Esophagus muscularis mucosa (tissue), 4 donors: ENCODE measurements around the gene C5orf52. TPM values are rescaled to one million over a fixed set of nuclear protein-coding genes. Genes with fewer than 3 reads are reported as not detected.

Experiments
- DNase-seq: peaks from one replicate; pipeline ENCODE4 v3.0.0-alpha.2; 2017; ENCODE audit errors: extremely low spot score
- H3K27ac ChIP-seq, 4 donors: fragments of 200-600 bp; sonication (generic); replicated peaks in 1 of 4; 1 replicate in 3 of 4; 2 replicates in 1 of 4; pipeline ENCODE4 v1.5.1; 2016 to 2019; ENCODE audit warnings: mild to moderate bottlenecking in 1 of 4
- H3K27me3 ChIP-seq, 4 donors: fragments of 200-600 bp; sonication (generic); one replicate each; pipeline versions ENCODE4 v1.5.1 to v1.6.0; 2016 to 2019
- H3K36me3 ChIP-seq, 4 donors: fragments of 200-600 bp; sonication (generic); one replicate each; pipeline ENCODE4 v1.5.1; 2016 to 2019
- H3K4me1 ChIP-seq, 4 donors: fragments of 200-600 bp; sonication (generic); one replicate each; pipeline ENCODE4 v1.5.1; 2016 to 2019
- H3K4me3 ChIP-seq, 4 donors: fragments of 200-600 bp; sonication (generic); 1 replicate in 2 of 4; 2 replicates in 2 of 4; pipeline ENCODE4 v1.5.1; 2016 to 2019; ENCODE audit warnings: mild to moderate bottlenecking in 4 of 4, moderate library complexity in 1 of 4
- H3K9me3 ChIP-seq, 4 donors: fragments of 200-600 bp; sonication (generic); 1 replicate in 3 of 4; 2 replicates in 1 of 4; pipeline ENCODE4 v1.5.1; 2016 to 2019
- EP300 ChIP-seq: sonication (generic); formaldehyde crosslinking; IDR thresholded peaks from one replicate; pipeline ENCODE4 v1.6.1; 2017; ENCODE audit warnings: antibody characterized with exemption
- POLR2A ChIP-seq: fragments of 450-650 bp; IDR thresholded peaks from one replicate; pipeline ENCODE4 v1.6.1; 2017; ENCODE audit warnings: antibody characterized with exemption, moderate library complexity, mild to moderate bottlenecking, low read depth
- POLR2AphosphoS5 ChIP-seq, 2 donors: sonication (generic); formaldehyde crosslinking; IDR thresholded peaks; one replicate each; pipeline ENCODE4 v1.6.1; 2017; ENCODE audit warnings: antibody characterized with exemption in 2 of 2
- WGBS: methylation state at CpG from one replicate; pipeline ENCODE4 v1.1.5; 2018; 5-methylcytosine and 5-hydroxymethylcytosine counted together
- intact Hi-C: fragments of 100-400 bp; cut with DNase I; formaldehyde crosslinking; loops from one replicate; pipeline ENCODE4 v1.15.1; 2023
- total RNA-seq, 4 donors: library from RNA; depleted of rRNA; stranded (reverse); fragments of >200 nt; gene quantifications; one replicate each; pipeline versions ENCODE4 v1.1.0 to v1.2.1, GENCODE V29; 2016
- TF ChIP-seq, protein P1 (sequence below), 3 experiments: fragments of 200-600 bp in 2 of 3; fragments of 450-650 bp in 1 of 3; sonication (generic) in 2 of 3; IDR thresholded peaks; one replicate each; pipeline ENCODE4 v1.5.1; 2017 to 2019; ENCODE audit warnings: antibody characterized with exemption in 3 of 3, mild to moderate bottlenecking in 2 of 3, moderate library complexity in 1 of 3

The C5orf52 gene
- total RNA-seq, 4 donors from 2014 or later, result not detected

DNA sequence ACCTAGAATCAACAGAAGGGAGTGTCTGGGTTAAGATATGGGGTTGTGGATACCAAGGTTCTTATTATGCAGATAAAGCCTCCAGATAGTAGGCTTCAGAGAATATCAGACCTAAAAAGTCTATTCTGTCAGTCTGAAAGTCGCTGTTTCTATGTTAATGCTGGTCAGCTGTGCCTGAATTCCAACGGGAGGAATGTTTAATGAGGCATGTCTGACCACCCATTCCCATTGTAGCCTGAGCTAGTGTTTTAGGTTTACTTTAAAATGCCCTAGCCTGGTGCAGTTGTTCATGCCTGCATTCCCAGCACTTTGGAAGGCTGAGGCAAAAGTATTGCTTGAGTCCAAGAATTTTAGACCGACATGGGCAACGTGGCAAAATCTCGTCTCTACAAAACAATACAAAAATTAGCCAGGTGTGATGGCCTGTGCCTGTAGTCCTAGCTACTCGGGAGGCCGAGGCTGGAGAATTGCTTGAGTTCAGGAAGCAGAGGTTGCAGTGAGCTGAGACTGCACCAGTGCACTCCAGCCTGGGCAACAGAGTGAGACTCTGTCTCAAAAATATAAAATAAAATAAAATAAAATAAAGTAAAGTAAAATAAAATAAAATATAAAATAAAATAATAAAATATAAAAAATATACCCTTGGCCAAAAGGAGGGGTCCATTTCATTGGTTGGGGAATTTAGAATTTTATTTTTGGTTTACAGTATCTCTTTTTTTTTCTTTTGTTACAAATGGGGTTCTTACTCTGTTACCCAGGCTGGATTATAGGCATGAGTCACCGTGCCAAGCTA, 11.3 kb upstream of the C5orf52 start:
- Histone ChIP-seq H3K27ac (no peak overlapping the region), H3K27me3 (no peaks in the 10 kb centered on the region), H3K4me3 (no peak overlapping the region), H3K36me3 (no peaks in the 10 kb centered on the region), H3K4me1 (no peaks in the 10 kb centered on the region), H3K9me3 (peaks cover 0 to 7% (median 2%) of the 10 kb centered on the region in 4 donors)
- no peak for TF ChIP-seq EP300
- no peak for TF ChIP-seq POLR2AphosphoS5 (IDR thresholded peaks at IDR 0.05)
- TF ChIP-seq, protein P1, sequence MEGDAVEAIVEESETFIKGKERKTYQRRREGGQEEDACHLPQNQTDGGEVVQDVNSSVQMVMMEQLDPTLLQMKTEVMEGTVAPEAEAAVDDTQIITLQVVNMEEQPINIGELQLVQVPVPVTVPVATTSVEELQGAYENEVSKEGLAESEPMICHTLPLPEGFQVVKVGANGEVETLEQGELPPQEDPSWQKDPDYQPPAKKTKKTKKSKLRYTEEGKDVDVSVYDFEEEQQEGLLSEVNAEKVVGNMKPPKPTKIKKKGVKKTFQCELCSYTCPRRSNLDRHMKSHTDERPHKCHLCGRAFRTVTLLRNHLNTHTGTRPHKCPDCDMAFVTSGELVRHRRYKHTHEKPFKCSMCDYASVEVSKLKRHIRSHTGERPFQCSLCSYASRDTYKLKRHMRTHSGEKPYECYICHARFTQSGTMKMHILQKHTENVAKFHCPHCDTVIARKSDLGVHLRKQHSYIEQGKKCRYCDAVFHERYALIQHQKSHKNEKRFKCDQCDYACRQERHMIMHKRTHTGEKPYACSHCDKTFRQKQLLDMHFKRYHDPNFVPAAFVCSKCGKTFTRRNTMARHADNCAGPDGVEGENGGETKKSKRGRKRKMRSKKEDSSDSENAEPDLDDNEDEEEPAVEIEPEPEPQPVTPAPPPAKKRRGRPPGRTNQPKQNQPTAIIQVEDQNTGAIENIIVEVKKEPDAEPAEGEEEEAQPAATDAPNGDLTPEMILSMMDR (IDR thresholded peaks at IDR 0.05), result no peak
- TF ChIP-seq POLR2A, result no peak
- WGBS, result 81% methylated on average over 8 of the region's 8 CpGs
- DNase-seq, result peak; percentile 26
- intact Hi-C loops, result loop anchor here (10.0 kb wide), 1 partner anchor 75 kb away; no protein-coding TSS in a partner anchor

DNA sequence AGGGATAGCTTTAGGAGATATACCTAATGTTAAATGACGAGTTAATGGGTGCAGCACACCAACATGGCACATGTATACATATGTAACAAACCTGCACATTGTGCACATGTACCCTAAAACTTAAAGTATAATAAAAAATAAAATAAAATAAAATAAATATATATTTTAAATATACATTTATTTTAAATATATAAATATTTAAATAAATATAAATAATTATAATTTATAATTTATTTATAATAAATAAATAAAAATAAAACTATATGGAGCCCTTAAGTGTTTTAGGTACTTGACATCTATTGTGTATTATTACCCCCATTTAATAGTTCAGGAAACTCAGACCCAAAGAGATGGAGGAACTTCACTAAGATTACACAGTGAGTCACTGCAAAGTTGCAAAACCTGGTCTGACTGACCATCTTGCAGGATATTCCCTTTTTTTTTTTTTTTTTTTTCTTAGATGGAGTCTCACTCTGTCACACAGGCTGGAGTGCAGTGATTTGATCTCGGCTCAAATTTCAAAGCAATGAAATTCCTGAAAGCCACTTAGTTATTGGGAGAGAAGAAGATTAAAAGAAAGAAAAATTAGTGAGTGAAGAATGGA, 5.8 kb upstream of the C5orf52 start:
- Histone ChIP-seq H3K36me3 (no peaks in the 10 kb centered on the region), H3K27ac (no peak overlapping the region), H3K4me3 (no peak overlapping the region), H3K27me3 (peaks cover 0 to 10% (median 0%) of the 10 kb centered on the region in 4 donors), H3K9me3 (peaks cover 0 to 4% (median 1%) of the 10 kb centered on the region in 4 donors), H3K4me1 (peaks cover under 1 to 4% (median 2%) of the 10 kb centered on the region in 4 donors)
- no peak for TF ChIP-seq EP300
- TF ChIP-seq, protein P1 (IDR thresholded peaks at IDR 0.05), result no peak
- TF ChIP-seq POLR2AphosphoS5 (IDR thresholded peaks at IDR 0.05), result no peak
- no peak for TF ChIP-seq POLR2A
- intact Hi-C loops, result no loop called here
- no peak for DNase-seq
- 80% methylated on average over 2 of the region's 2 CpGs for WGBS

DNA sequence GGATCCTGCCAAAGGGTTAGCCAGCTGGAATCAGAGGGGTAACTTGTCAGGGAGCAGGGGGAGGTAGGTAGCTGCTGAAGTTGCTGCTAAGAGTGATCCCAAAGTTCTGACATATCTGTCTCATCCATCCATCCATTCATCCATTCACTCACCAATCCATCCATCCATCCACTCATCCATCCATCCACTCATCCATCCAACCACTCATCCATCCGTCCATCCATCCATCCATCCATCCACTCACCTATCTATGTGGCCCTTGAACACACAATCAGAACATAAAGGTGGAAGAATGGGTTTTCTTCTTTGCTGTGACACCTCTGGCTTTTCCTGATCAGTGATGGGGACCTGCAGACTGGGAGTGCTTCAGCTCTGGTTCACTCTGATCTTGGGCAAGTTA, 3.0 kb upstream of the C5orf52 start:
- peak; percentile 62 for DNase-seq
- no peak for TF ChIP-seq POLR2AphosphoS5 (IDR thresholded peaks at IDR 0.05)
- TF ChIP-seq, protein P1 (IDR thresholded peaks at IDR 0.05), result no peak
- Histone ChIP-seq H3K4me1 (peaks cover 13 to 16% (median 15%) of the 10 kb centered on the region in 4 donors), H3K9me3 (no peaks in the 10 kb centered on the region), H3K27me3 (peaks cover 0 to 26% (median 4%) of the 10 kb centered on the region in 4 donors), H3K36me3 (no peaks in the 10 kb centered on the region), H3K27ac (no peak overlapping the region), H3K4me3 (no peak overlapping the region)
- intact Hi-C loops, result no loop called here
- WGBS, result 91% methylated on average over 1 of the region's 1 CpG

DNA sequence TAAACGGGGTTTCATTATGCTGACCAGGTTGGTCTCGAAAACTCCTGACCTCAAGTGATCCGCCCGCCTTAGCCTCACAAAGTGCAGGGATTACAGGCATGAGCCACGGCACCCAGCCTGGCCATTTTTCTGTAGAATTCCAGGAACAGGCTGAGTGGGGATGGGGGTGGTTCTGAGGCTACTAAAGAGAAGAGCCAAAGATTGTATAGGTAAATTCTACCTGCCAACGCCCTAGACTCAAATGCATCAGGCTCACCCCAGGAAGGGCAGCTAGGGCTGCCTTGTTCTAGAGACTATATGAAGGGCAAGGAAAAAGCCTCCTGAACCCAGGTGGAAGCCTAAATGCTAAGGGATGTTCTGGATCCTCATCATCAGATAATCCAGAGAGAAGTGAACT, 1.6 kb upstream of the C5orf52 start:
- Histone ChIP-seq H3K27me3 (peaks cover 0 to 26% (median 4%) of the 10 kb centered on the region in 4 donors), H3K27ac (no peak overlapping the region), H3K4me3 (no peak overlapping the region), H3K9me3 (no peaks in the 10 kb centered on the region), H3K4me1 (peaks cover 13 to 16% (median 15%) of the 10 kb centered on the region in 4 donors), H3K36me3 (no peaks in the 10 kb centered on the region)
- intact Hi-C loops, result loop anchor here (5.0 kb wide), 1 partner anchor 48 kb away; no protein-coding TSS in a partner anchor
- WGBS, result 95% methylated on average over 6 of the region's 6 CpGs
- peak; percentile 45 for DNase-seq
- no peak for TF ChIP-seq POLR2AphosphoS5 (IDR thresholded peaks at IDR 0.05)
- TF ChIP-seq EP300, result no peak
- TF ChIP-seq, protein P1 (IDR thresholded peaks at IDR 0.05), result no peak
- no peak for TF ChIP-seq POLR2A
